ENCODE data around the gene GPA33. TPM values are rescaled to one million over a fixed set of nuclear protein-coding genes. Genes with fewer than 3 reads are reported as not detected.

Gene GPA33
- total RNA-seq, 1 donor from 2014 or later = not detected

DNA sequence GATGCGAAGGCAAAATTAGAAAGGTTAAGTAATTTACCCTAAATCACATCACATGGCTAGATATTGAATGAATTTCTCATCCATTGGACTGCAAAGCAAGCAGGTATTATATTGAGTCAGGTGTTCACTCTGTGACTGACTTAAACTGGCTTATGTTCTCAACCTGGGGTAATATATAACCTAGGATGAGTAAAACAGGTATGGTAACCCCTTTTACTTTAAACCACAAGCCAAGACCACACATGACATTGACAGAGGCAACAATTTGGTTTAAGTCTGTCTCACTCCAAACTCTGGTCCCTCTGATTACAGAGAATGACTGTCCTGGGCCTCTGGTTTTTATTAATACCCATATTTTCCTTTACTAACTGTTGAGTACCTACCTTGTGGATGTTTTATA is 67.8 kb downstream of the GPA33 start:
- H3K9me3 Mint-ChIP-seq (ENCODE audit: low read depth) = peaks cover 4% of the 10 kb centered on the region
- DNase-seq (ENCODE audit: low spot score, unreplicated experiment) = no peak
- H3K36me3 Mint-ChIP-seq (ENCODE audit: insufficient read depth) = no peaks in the 10 kb centered on the region
- H3K4me3 Mint-ChIP-seq (ENCODE audit: low read depth) = no peak overlapping the region
- H3K27me3 Mint-ChIP-seq = peaks cover 4% of the 10 kb centered on the region
- peaks cover 5% of the 10 kb centered on the region for H3K4me1 Mint-ChIP-seq (ENCODE audit: low read depth)
- no peak overlapping the region for H3K27ac Mint-ChIP-seq
- TF ChIP-seq, protein P1, sequence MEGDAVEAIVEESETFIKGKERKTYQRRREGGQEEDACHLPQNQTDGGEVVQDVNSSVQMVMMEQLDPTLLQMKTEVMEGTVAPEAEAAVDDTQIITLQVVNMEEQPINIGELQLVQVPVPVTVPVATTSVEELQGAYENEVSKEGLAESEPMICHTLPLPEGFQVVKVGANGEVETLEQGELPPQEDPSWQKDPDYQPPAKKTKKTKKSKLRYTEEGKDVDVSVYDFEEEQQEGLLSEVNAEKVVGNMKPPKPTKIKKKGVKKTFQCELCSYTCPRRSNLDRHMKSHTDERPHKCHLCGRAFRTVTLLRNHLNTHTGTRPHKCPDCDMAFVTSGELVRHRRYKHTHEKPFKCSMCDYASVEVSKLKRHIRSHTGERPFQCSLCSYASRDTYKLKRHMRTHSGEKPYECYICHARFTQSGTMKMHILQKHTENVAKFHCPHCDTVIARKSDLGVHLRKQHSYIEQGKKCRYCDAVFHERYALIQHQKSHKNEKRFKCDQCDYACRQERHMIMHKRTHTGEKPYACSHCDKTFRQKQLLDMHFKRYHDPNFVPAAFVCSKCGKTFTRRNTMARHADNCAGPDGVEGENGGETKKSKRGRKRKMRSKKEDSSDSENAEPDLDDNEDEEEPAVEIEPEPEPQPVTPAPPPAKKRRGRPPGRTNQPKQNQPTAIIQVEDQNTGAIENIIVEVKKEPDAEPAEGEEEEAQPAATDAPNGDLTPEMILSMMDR (IDR thresholded peaks at IDR 0.05; ENCODE audit: unreplicated experiment) = no peak

DNA sequence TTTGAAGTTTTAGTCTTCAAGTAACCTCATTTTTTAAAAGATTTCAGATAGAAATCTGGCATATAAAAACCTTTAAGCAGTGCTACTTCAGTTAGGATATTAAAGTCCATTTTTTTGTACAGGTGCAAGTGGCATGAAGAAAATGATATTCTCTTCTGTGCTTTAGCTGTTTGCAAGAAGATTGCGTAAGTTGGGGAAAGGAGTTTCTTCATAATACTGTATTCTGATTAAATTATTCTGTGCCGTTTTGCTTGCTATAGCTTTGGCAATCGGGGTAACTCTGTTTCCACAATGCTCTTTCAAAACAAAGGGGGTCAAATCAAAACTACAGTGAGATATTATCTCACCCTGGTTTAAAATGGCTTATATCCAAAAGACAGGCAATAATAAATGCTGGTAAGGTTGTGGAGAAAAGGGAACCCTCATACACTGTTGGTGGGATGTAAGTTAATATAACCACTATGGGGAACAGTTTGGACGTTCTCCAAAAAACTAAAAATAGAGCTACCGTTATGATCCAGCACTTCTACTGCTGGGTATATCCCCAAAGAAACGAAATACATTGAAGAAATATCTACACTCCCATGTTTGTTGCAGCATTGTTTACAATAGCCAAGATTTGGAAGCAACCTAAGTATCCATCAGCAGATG is 74.0 kb downstream of the GPA33 start:
- DNase-seq (ENCODE audit: low spot score, unreplicated experiment) = no peak
- H3K27me3 Mint-ChIP-seq = peaks cover 21% of the 10 kb centered on the region
- H3K4me3 Mint-ChIP-seq (ENCODE audit: low read depth) = no peak overlapping the region
- H3K36me3 Mint-ChIP-seq (ENCODE audit: insufficient read depth) = no peaks in the 10 kb centered on the region
- TF ChIP-seq, protein P1 (IDR thresholded peaks at IDR 0.05; ENCODE audit: unreplicated experiment) = no peak
- H3K9me3 Mint-ChIP-seq (ENCODE audit: low read depth) = no peaks in the 10 kb centered on the region
- H3K27ac Mint-ChIP-seq = no peak overlapping the region
- peaks cover 3% of the 10 kb centered on the region for H3K4me1 Mint-ChIP-seq (ENCODE audit: low read depth)

DNA sequence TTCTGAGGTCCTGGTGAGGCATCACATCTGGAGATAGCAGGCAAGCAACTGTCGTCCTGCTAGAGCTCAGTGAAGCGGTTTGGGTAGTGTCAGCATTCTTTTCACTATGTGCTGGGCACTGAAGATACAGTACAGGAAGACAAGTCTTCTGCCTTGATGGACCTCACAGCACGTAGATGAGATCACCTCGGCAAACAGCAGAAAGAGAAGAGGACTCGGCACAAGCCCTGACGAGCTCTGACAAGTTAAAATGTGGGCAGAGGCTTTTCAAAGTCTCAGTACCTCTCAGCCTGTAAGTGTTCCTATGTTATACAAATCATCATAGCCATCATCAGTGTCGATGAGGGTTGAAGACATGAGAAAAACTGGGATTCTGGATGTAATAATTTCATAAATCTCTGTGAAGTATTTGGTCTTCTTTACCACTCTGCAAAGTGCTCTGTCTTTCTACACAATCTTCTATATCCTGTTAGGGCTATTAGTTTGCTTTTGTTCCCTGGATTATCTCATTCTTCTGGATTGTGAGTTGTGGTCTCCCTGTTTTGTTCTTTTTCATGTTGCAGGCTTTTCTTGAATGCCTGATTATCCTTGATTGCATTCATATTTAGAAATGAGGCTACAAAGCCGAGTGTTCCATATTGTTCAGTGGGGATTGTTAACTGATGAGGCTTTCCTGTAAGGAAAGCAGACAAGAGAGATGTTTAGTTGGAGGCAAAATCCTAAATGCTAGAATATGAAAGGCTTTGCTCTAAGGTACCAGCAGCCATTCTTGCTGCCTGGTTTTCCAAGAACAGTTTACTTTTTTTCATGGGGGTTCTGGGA is 76.9 kb downstream of the GPA33 start:
- no peaks in the 10 kb centered on the region for H3K4me1 Mint-ChIP-seq (ENCODE audit: low read depth)
- H3K27ac Mint-ChIP-seq = no peak overlapping the region
- no peaks in the 10 kb centered on the region for H3K9me3 Mint-ChIP-seq (ENCODE audit: low read depth)
- H3K36me3 Mint-ChIP-seq (ENCODE audit: insufficient read depth) = no peaks in the 10 kb centered on the region
- H3K4me3 Mint-ChIP-seq (ENCODE audit: low read depth) = no peak overlapping the region
- DNase-seq (ENCODE audit: low spot score, unreplicated experiment) = no peak
- H3K27me3 Mint-ChIP-seq = peaks cover 21% of the 10 kb centered on the region
- TF ChIP-seq, protein P1 (IDR thresholded peaks at IDR 0.05; ENCODE audit: unreplicated experiment) = no peak

DNA sequence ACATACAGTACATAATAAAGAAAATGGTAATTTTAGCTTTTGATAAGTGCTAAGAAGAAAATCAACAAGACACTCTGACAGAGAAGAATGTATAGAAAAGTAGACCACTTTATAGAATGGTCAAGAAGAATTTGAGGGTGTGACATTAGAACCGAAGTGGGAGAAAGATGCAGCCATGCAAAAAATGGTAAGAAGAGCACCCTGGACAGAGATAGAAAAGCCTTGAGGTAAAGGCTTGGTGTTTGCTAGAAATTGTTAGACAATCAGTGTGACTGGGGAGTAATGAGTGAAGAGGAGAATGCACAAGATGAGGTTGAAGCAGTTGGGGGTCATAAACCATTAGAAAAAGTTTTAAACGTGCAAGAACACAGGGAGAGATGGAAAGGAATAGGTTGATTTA is 77.6 kb downstream of the GPA33 start:
- Mint-ChIP-seq H3K4me1 (ENCODE audit: low read depth) (no peaks in the 10 kb centered on the region), H3K9me3 (ENCODE audit: low read depth) (no peaks in the 10 kb centered on the region)
- TF ChIP-seq, protein P1 (IDR thresholded peaks at IDR 0.05; ENCODE audit: unreplicated experiment) = no peak

DNA sequence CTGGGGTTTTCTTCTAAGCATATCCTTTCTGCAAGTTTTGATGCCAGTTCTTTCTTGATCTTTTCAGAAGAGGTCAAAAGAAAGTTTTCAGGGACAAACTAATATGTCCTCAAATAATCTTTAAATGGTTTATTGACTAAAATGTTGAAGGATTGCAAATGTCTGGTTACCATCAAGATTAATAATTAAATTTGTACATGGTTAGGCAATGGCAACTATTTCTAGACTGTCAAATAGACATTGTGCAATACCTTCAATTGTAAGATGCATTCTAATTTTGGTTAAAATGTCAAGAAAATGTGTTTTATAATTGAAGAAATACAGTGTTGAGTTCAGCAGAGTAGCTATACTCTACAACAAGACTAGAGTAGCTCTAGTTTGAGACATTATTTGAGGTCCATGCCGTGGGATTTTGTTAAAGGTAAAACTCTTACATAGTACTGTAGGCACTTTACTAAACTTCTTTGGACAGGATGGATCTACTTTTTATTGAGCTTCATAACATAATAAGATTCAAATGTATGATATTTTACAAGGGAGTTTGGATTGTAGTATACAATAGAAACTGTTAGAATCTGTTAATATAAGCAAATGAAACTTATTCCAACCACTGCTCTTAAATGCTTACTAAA is 78.5 kb downstream of the GPA33 start:
- Mint-ChIP-seq H3K36me3 (ENCODE audit: insufficient read depth) (no peaks in the 10 kb centered on the region), H3K9me3 (ENCODE audit: low read depth) (no peaks in the 10 kb centered on the region), H3K27me3 (peaks cover 21% of the 10 kb centered on the region), H3K4me3 (ENCODE audit: low read depth) (no peak overlapping the region), H3K27ac (no peak overlapping the region), H3K4me1 (ENCODE audit: low read depth) (no peaks in the 10 kb centered on the region)
- DNase-seq (ENCODE audit: low spot score, unreplicated experiment) = no peak
- TF ChIP-seq, protein P1 (IDR thresholded peaks at IDR 0.05; ENCODE audit: unreplicated experiment) = no peak

More for the DNA sequence above, 77.6 kb downstream of the GPA33 start:
- Mint-ChIP-seq H3K4me3 (ENCODE audit: low read depth) (no peak overlapping the region), H3K27ac (no peak overlapping the region), H3K36me3 (ENCODE audit: insufficient read depth) (no peaks in the 10 kb centered on the region), H3K27me3 (peaks cover 21% of the 10 kb centered on the region)
- no peak for DNase-seq (ENCODE audit: low spot score, unreplicated experiment)
